Nephron progenitor cell (in vitro differentiated cells): ENCODE results near the gene REPIN1.

ENCODE experiments used
- DNase-seq: peaks from one replicate; pipeline ENCODE4 v3.0.0; 2021
- H3K27ac Mint-ChIP-seq: 2 replicates; pipeline ENCODE4 v1.8.0; 2021; ENCODE audit warnings: mild to moderate bottlenecking, moderate library complexity, mixed read lengths
- H3K27me3 Mint-ChIP-seq: 2 replicates; pipeline ENCODE4 v1.8.0; 2021; ENCODE audit warnings: mild to moderate bottlenecking, low read depth, mixed read lengths; ENCODE audit not compliant: poor library complexity
- H3K36me3 Mint-ChIP-seq: 2 replicates; pipeline ENCODE4 v1.8.0; 2021; ENCODE audit warnings: low read depth, mixed read lengths
- H3K4me1 Mint-ChIP-seq: 2 replicates; pipeline ENCODE4 v1.8.0; 2021; ENCODE audit warnings: mixed read lengths
- H3K4me3 Mint-ChIP-seq: 2 replicates; pipeline ENCODE4 v1.8.0; 2021; ENCODE audit warnings: mild to moderate bottlenecking, moderate library complexity, mixed read lengths
- H3K9me3 Mint-ChIP-seq: 2 replicates; pipeline ENCODE4 v1.8.0; 2021; ENCODE audit warnings: mild to moderate bottlenecking, moderate library complexity, mixed read lengths
- CTCF ChIP-seq: fragments of 200-600 bp; sonication (generic); IDR thresholded peaks from 2 replicates; pipeline ENCODE4 v1.5.0; 2021; ENCODE audit warnings: antibody characterized with exemption

The REPIN1 gene

DNA sequence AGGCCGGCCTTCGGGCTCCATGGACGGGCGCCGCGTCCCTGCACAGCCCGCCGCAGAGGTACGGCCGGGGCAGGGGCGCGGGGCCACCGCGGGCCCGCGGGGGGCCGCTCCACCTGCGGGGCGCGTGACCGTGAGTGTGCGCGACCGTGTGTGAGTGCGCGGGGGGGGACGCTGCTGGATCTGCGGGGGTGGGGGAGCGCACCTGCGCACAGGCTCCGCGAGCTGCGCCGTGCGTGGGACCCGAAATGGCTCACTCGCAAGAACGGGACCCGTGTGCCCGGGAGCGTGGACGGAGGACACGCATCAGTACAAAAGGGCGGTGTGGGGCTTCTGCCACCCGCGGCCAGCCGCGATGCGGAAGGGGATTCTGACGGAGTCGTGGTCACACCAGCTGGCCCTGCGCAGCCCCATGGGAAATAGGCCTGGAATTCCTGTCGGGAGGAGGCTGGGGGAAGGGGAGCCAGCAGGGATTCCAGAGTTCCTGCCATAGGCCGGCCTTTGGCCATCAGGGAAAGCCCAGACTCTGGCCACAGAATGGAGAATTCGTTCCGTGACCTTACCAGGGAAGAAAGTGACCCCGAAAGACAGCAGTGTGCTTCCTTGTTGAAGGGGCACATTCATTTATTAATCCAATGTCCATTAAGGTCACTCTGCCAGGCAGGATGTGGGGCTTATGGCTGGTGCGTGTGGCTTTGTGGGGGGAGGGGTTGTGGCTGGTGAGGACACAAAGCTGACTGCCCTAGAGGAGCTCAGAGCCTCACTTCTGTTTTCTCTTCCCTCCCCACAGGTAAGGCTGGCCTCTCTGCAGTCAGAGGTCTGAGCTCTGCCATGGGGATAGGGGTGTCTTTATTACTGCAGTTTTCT, 494 bp downstream of the REPIN1 start:
- Mint-ChIP-seq H3K4me3 (peak overlapping the region; percentile 92), H3K27ac (peak overlapping the region; percentile 99), H3K4me1 (peaks cover 64% of the 10 kb centered on the region), H3K36me3 (peaks cover 23% of the 10 kb centered on the region), H3K9me3 (no peaks in the 10 kb centered on the region), H3K27me3 (no peaks in the 10 kb centered on the region)
- TF ChIP-seq CTCF, result no peak
- DNase-seq, result peak; percentile 81

- DNase-seq, result no peak
- H3K27me3 Mint-ChIP-seq, result no peaks in the 10 kb centered on the region
- peaks cover 67% of the 10 kb centered on the region for H3K4me1 Mint-ChIP-seq
- peaks cover 31% of the 10 kb centered on the region for H3K36me3 Mint-ChIP-seq
- H3K4me3 Mint-ChIP-seq, result peak overlapping the region; percentile 92
- H3K27ac Mint-ChIP-seq, result peak overlapping the region; percentile 99
- no peak for TF ChIP-seq CTCF
- no peaks in the 10 kb centered on the region for H3K9me3 Mint-ChIP-seq
These were observed 1.3 kb downstream of the REPIN1 start for GRCh38 chr7:150369748-150370501.

- Mint-ChIP-seq H3K27me3 (no peaks in the 10 kb centered on the region), H3K36me3 (peaks cover 31% of the 10 kb centered on the region), H3K4me1 (peaks cover 65% of the 10 kb centered on the region), H3K9me3 (no peaks in the 10 kb centered on the region), H3K27ac (peak overlapping the region; percentile 99), H3K4me3 (peak overlapping the region; percentile 92)
- no peak for DNase-seq
- no peak for TF ChIP-seq CTCF
These were observed 2.0 kb downstream of the REPIN1 start for GRCh38 chr7:150370612-150371071.

GRCh38 chr7:150371131-150371995, 2.7 kb downstream of the REPIN1 start:
- Mint-ChIP-seq H3K27me3 (peaks cover 3% of the 10 kb centered on the region), H3K4me1 (peaks cover 65% of the 10 kb centered on the region), H3K4me3 (no peak overlapping the region), H3K27ac (no peak overlapping the region), H3K36me3 (peaks cover 31% of the 10 kb centered on the region), H3K9me3 (no peaks in the 10 kb centered on the region)
- DNase-seq, result no peak
- TF ChIP-seq CTCF, result no peak

GRCh38 chr7:150371996-150372270, 3.3 kb downstream of the REPIN1 start:
- no peak for DNase-seq
- Mint-ChIP-seq H3K4me1 (peaks cover 70% of the 10 kb centered on the region), H3K4me3 (no peak overlapping the region), H3K27ac (no peak overlapping the region), H3K9me3 (no peaks in the 10 kb centered on the region), H3K27me3 (peaks cover 3% of the 10 kb centered on the region), H3K36me3 (peaks cover 31% of the 10 kb centered on the region)
- no peak for TF ChIP-seq CTCF
